Measurements from ENCODE around the gene BLMH.

BLMH gene

GRCh38 chr17:30212750-30213149, 79.0 kb downstream of the BLMH start:
- ChIA-PET POLR2A (ENCODE audit: low non-redundant PET) (no interaction called here), CTCF (interaction anchor here (0.6 kb wide), 2 partner anchors 138 to 343 kb away, joined by 3 to 4 read pairs; no protein-coding TSS in a partner anchor)
- no peak overlapping the region for H3K27ac ChIP-seq
- TF ChIP-seq CTCF (conservative IDR thresholded peaks at IDR 0.05; ENCODE audit: low read depth), result no peak
- no peak for DNase-seq (ENCODE audit: low spot score)

GRCh38 chr17:30211371-30211770, 80.4 kb downstream of the BLMH start:
- CTCF ChIA-PET, result no interaction called here

DNA sequence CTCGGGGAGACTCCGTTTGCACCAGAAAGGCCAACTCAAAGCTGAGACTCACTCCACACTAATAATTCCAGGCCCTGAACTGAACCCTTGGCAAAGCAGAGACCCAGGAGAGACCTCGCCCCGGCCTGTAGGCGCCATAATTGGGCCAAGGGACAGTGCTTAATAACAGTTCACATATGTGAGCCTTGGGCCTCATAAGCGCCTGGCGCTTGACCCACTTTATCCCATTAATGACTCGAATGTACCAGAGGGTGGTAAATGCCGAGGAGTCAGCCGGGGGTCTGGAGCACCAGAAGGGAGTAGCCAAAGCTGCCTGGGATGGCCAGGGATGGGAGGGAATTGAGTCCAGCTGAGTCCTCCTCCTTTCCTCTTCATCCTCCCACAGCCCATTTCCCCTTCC, 80.8 kb downstream of the BLMH start:
- TF ChIP-seq CTCF (conservative IDR thresholded peaks at IDR 0.05; ENCODE audit: low read depth), result no peak
- no peak for DNase-seq (ENCODE audit: low spot score)
- H3K27ac ChIP-seq, result no peak overlapping the region
- ChIA-PET CTCF (no interaction called here), POLR2A (ENCODE audit: low non-redundant PET) (no interaction called here)

More at GRCh38 chr17:30211371-30211770, 80.4 kb downstream of the BLMH start:
- POLR2A ChIA-PET (ENCODE audit: low non-redundant PET), result no interaction called here
- no peak overlapping the region for H3K27ac ChIP-seq
- DNase-seq (ENCODE audit: low spot score), result no peak
- TF ChIP-seq CTCF (conservative IDR thresholded peaks at IDR 0.05; ENCODE audit: low read depth), result no peak

GRCh38 chr17:30210366-30210765, 81.4 kb downstream of the BLMH start:
- ChIA-PET POLR2A (ENCODE audit: low non-redundant PET) (no interaction called here), CTCF (no interaction called here)
- DNase-seq (ENCODE audit: low spot score), result no peak
- no peak for TF ChIP-seq CTCF (conservative IDR thresholded peaks at IDR 0.05; ENCODE audit: low read depth)
- H3K27ac ChIP-seq, result no peak overlapping the region

DNA sequence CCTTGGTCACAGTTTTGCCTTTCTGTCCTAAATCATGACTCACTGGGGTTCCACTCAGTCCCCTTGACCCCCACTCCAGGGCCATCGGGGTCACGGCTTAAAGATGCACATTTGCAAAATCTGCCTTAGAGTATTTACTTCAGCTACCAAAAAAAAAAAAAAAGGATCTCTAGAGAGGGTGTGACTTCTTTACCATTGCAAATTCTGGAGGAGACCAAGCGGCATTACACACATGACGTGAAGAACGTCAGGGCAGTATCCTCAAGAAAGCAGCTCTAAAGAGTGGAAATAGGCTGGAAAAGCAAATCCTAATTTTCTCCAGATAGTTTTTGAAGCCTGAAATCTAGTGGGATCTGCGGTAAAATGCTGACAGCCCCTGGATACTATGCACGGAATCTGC, 81.8 kb downstream of the BLMH start:
- no peak for DNase-seq (ENCODE audit: low spot score)
- no peak overlapping the region for H3K27ac ChIP-seq
- POLR2A ChIA-PET (ENCODE audit: low non-redundant PET), result interaction anchor here (0.5 kb wide), 1 partner anchor 273 kb away, joined by 3 read pairs; no protein-coding TSS in a partner anchor
- TF ChIP-seq CTCF (conservative IDR thresholded peaks at IDR 0.05; ENCODE audit: low read depth), result no peak
- CTCF ChIA-PET, result no interaction called here

DNA sequence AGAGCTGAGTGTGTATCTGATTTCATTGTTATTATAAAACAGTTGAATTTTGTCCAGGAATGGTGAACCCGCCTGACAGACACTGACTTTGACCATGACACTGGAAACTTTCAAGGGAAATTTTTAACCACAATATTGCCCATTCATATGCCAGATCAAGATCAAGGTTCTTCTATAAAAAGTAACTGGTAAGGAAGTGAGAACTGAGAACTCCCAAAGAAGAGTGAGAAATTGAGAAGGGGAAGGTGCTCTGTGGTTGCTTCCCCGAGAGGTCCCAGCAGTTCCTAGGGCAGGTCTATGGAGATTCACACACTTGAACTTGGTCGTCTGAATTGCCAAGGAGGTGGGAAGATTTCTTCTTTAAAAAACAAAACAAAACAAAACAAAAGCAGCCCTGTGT, 83.5 kb downstream of the BLMH start:
- DNase-seq (ENCODE audit: low spot score), result no peak
- no peak for TF ChIP-seq CTCF (conservative IDR thresholded peaks at IDR 0.05; ENCODE audit: low read depth)
- ChIA-PET POLR2A (ENCODE audit: low non-redundant PET) (no interaction called here), CTCF (interaction anchor here (0.6 kb wide), 1 partner anchor 124 kb away, joined by 3 read pairs; no protein-coding TSS in a partner anchor)
- no peak overlapping the region for H3K27ac ChIP-seq

DNA sequence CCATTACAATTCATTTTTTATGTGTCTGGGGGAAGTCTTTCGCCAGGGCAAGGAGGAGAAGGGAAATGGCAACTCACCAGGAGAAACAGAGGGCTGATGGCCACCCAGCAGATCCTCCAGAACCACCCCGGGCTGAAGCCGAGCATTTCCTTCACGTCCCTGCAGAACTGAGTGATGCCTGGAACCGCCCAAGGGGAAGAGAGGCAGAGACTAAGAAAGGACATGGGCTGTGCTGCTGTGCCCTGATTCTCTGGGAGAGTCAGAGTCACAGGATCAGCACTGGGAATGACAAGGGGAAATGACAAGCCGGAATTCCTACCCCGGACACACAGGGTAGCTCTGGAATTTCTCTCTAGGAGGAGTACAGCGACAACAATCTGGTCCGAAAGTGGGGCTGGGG, 84.1 kb downstream of the BLMH start:
- no peak overlapping the region for H3K27ac ChIP-seq
- no peak for DNase-seq (ENCODE audit: low spot score)
- ChIA-PET CTCF (no interaction called here), POLR2A (ENCODE audit: low non-redundant PET) (no interaction called here)
- TF ChIP-seq CTCF (conservative IDR thresholded peaks at IDR 0.05; ENCODE audit: low read depth), result no peak
